ENCODE measurements around the gene NFXL1. TPM values are rescaled to one million over a fixed set of nuclear protein-coding genes. Genes with fewer than 3 reads are reported as not detected.
"Not testable (repeated sequence)": the region's sequence is repeated elsewhere in the genome, so short reads cannot be mapped to it uniquely, and the experiment has no call there.

Gene NFXL1
- total RNA-seq (2014; rRNA removed; shearing (Covaris generic)) = 10.7 and 19.5 TPM in 2 replicates

GRCh38 chr4:47914220-47914925, at the start of gene NFXL1:
TSS of gene NFXL1 (minus strand) at chr4:47914583. CDS start at chr4:47914203, 380 bp downstream.
- Histone ChIP-seq H3K27me3 (ENCODE audit: control insufficient read depth, insufficient read depth, low read length) (no peaks in the 10 kb centered on the region), H3K4me3 (ENCODE audit: insufficient read depth, low read depth, low read length) (peak within 1 kb of the TSS; percentile 83), H3K36me3 (replicated peaks; ENCODE audit: control insufficient read depth, insufficient read depth, low read length) (peaks cover 2% of the 10 kb centered on the region)
- peak; percentile 90 for DNase-seq

GRCh38 chr4:47954677-47955076, 40.3 kb upstream of the NFXL1 start:
- Histone ChIP-seq H3K36me3 (replicated peaks; ENCODE audit: control insufficient read depth, insufficient read depth, low read length) (no peaks in the 10 kb centered on the region), H3K4me3 (ENCODE audit: insufficient read depth, low read depth, low read length) (no peak overlapping the region), H3K27me3 (ENCODE audit: control insufficient read depth, insufficient read depth, low read length) (no peaks in the 10 kb centered on the region)
- no peak for DNase-seq

GRCh38 chr4:47954245-47954644, 39.9 kb upstream of the NFXL1 start:
- no peak overlapping the region for H3K4me3 ChIP-seq (ENCODE audit: insufficient read depth, low read depth, low read length)
- H3K27me3 ChIP-seq (ENCODE audit: control insufficient read depth, insufficient read depth, low read length) = no peaks in the 10 kb centered on the region
- DNase-seq = no peak
- H3K36me3 ChIP-seq (replicated peaks; ENCODE audit: control insufficient read depth, insufficient read depth, low read length) = no peaks in the 10 kb centered on the region

GRCh38 chr4:47945930-47946726, 31.7 kb upstream of the NFXL1 start:
- H3K36me3 ChIP-seq (replicated peaks; ENCODE audit: control insufficient read depth, insufficient read depth, low read length) = no peaks in the 10 kb centered on the region
- no peaks in the 10 kb centered on the region for H3K27me3 ChIP-seq (ENCODE audit: control insufficient read depth, insufficient read depth, low read length)
- peak; percentile 25 for DNase-seq
- H3K4me3 ChIP-seq (ENCODE audit: insufficient read depth, low read depth, low read length) = no peak overlapping the region

GRCh38 chr4:47942081-47942819, 27.9 kb upstream of the NFXL1 start:
- DNase-seq = no peak
- H3K4me3 ChIP-seq (ENCODE audit: insufficient read depth, low read depth, low read length) = no peak overlapping the region
- no peaks in the 10 kb centered on the region for H3K27me3 ChIP-seq (ENCODE audit: control insufficient read depth, insufficient read depth, low read length)
- H3K36me3 ChIP-seq (replicated peaks; ENCODE audit: control insufficient read depth, insufficient read depth, low read length) = no peaks in the 10 kb centered on the region

- DNase-seq = no peak
- no peaks in the 10 kb centered on the region for H3K36me3 ChIP-seq (replicated peaks; ENCODE audit: control insufficient read depth, insufficient read depth, low read length)
- H3K4me3 ChIP-seq (ENCODE audit: insufficient read depth, low read depth, low read length) = no peak overlapping the region
- H3K27me3 ChIP-seq (ENCODE audit: control insufficient read depth, insufficient read depth, low read length) = no peaks in the 10 kb centered on the region
Observed at GRCh38 chr4:47939456-47939855, 25.1 kb upstream of the NFXL1 start.

- no peaks in the 10 kb centered on the region for H3K27me3 ChIP-seq (ENCODE audit: control insufficient read depth, insufficient read depth, low read length)
- DNase-seq = no peak
- no peak overlapping the region for H3K4me3 ChIP-seq (ENCODE audit: insufficient read depth, low read depth, low read length)
- no peaks in the 10 kb centered on the region for H3K36me3 ChIP-seq (replicated peaks; ENCODE audit: control insufficient read depth, insufficient read depth, low read length)
Observed at GRCh38 chr4:47936336-47936735, 22.0 kb upstream of the NFXL1 start.

GRCh38 chr4:47933840-47934239, 19.5 kb upstream of the NFXL1 start:
- no peak for DNase-seq
- Histone ChIP-seq H3K36me3 (replicated peaks; ENCODE audit: control insufficient read depth, insufficient read depth, low read length) (no peaks in the 10 kb centered on the region), H3K27me3 (ENCODE audit: control insufficient read depth, insufficient read depth, low read length) (no peaks in the 10 kb centered on the region), H3K4me3 (ENCODE audit: insufficient read depth, low read depth, low read length) (no peak overlapping the region)

- no peak for DNase-seq
- no peaks in the 10 kb centered on the region for H3K36me3 ChIP-seq (replicated peaks; ENCODE audit: control insufficient read depth, insufficient read depth, low read length)
- no peak overlapping the region for H3K4me3 ChIP-seq (ENCODE audit: insufficient read depth, low read depth, low read length)
- H3K27me3 ChIP-seq (ENCODE audit: control insufficient read depth, insufficient read depth, low read length) = no peaks in the 10 kb centered on the region
Observed at GRCh38 chr4:47930971-47931804, 16.8 kb upstream of the NFXL1 start.

GRCh38 chr4:47929682-47930201, 15.4 kb upstream of the NFXL1 start:
- no peak for DNase-seq

GRCh38 chr4:47926667-47927258, 12.4 kb upstream of the NFXL1 start:
- no peaks in the 10 kb centered on the region for H3K36me3 ChIP-seq (replicated peaks; ENCODE audit: control insufficient read depth, insufficient read depth, low read length)
- DNase-seq = peak; percentile 37
- H3K27me3 ChIP-seq (ENCODE audit: control insufficient read depth, insufficient read depth, low read length) = no peaks in the 10 kb centered on the region
- peak overlapping the region; percentile 20 for H3K4me3 ChIP-seq (ENCODE audit: insufficient read depth, low read depth, low read length)

More at GRCh38 chr4:47929682-47930201, 15.4 kb upstream of the NFXL1 start:
- H3K27me3 ChIP-seq (ENCODE audit: control insufficient read depth, insufficient read depth, low read length) = no peaks in the 10 kb centered on the region
- no peak overlapping the region for H3K4me3 ChIP-seq (ENCODE audit: insufficient read depth, low read depth, low read length)
- H3K36me3 ChIP-seq (replicated peaks; ENCODE audit: control insufficient read depth, insufficient read depth, low read length) = no peaks in the 10 kb centered on the region

GRCh38 chr4:47923261-47923608, 8.9 kb upstream of the NFXL1 start:
- H3K36me3 ChIP-seq (replicated peaks; ENCODE audit: control insufficient read depth, insufficient read depth, low read length); H3K4me3 ChIP-seq (ENCODE audit: insufficient read depth, low read depth, low read length); DNase-seq; H3K27me3 ChIP-seq (ENCODE audit: control insufficient read depth, insufficient read depth, low read length): not testable (repeated sequence)

GRCh38 chr4:47922436-47923260, 8.3 kb upstream of the NFXL1 start:
- not testable (repeated sequence) for DNase-seq; H3K27me3 ChIP-seq (ENCODE audit: control insufficient read depth, insufficient read depth, low read length); H3K4me3 ChIP-seq (ENCODE audit: insufficient read depth, low read depth, low read length); H3K36me3 ChIP-seq (replicated peaks; ENCODE audit: control insufficient read depth, insufficient read depth, low read length)
